Measurements from ENCODE around the gene ITSN2. TPM values are rescaled to one million over a fixed set of nuclear protein-coding genes. Genes with fewer than 3 reads are reported as not detected.

Gene ITSN2
- total RNA-seq, 4 donors from 2014 or later: 32.8 to 58.0 (median 41.4) TPM

- Histone ChIP-seq H3K4me3 (no peak overlapping the region), H3K4me1 (peaks cover 3 to 40% (median 18%) of the 10 kb centered on the region in 4 donors), H3K36me3 (no peaks in the 10 kb centered on the region), H3K27ac (no peak overlapping the region), H3K9me3 (no peaks in the 10 kb centered on the region), H3K27me3 (no peaks in the 10 kb centered on the region)
- DNase-seq: no peak
- intact Hi-C loops (cut with DNase I; ENCODE audit: low total_unique reads) (no loop called here), in situ Hi-C loops (cut with MboI; ENCODE audit: low pct_ligation_motif_present in 1 of 4, low pct_unique_long_range_greater_than_20kb in 1 of 4, low sequenced_read_pairs in 3 of 4) (no loop called here)
- TF ChIP-seq, protein P1, sequence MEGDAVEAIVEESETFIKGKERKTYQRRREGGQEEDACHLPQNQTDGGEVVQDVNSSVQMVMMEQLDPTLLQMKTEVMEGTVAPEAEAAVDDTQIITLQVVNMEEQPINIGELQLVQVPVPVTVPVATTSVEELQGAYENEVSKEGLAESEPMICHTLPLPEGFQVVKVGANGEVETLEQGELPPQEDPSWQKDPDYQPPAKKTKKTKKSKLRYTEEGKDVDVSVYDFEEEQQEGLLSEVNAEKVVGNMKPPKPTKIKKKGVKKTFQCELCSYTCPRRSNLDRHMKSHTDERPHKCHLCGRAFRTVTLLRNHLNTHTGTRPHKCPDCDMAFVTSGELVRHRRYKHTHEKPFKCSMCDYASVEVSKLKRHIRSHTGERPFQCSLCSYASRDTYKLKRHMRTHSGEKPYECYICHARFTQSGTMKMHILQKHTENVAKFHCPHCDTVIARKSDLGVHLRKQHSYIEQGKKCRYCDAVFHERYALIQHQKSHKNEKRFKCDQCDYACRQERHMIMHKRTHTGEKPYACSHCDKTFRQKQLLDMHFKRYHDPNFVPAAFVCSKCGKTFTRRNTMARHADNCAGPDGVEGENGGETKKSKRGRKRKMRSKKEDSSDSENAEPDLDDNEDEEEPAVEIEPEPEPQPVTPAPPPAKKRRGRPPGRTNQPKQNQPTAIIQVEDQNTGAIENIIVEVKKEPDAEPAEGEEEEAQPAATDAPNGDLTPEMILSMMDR (IDR thresholded peaks at IDR 0.05): no peak
- TF ChIP-seq POLR2AphosphoS5 (IDR thresholded peaks at IDR 0.05) (no peak), POLR2A (IDR thresholded peaks at IDR 0.05) (no peak), EP300 (IDR thresholded peaks at IDR 0.05; ENCODE audit: low read depth) (no peak)
These were observed 7.7 kb downstream of the ITSN2 start for GRCh38 chr2:24352664-24353063.

DNA sequence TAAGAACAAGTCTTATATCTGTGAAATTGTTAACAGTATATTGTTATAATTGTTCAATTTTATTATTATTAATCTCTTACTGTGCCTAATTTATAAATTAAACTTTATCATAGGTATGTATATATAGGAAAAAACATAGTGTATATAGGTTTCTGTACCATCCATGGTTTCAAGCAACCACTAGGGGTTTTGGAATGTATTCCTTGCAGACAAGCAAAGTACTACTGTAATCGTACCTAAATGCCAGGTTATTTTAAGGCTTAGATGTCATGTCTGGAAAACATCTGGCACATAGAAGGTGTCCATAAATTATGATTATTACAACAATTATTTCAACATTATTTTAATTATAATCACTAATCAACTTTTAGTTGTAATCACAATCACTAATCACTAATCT, 8.4 kb downstream of the ITSN2 start:
- TF ChIP-seq, protein P1 (IDR thresholded peaks at IDR 0.05): no peak
- TF ChIP-seq POLR2AphosphoS5 (IDR thresholded peaks at IDR 0.05): no peak
- TF ChIP-seq EP300 (IDR thresholded peaks at IDR 0.05; ENCODE audit: low read depth): no peak
- no peak for TF ChIP-seq POLR2A (IDR thresholded peaks at IDR 0.05)
- Histone ChIP-seq H3K27me3 (no peaks in the 10 kb centered on the region), H3K4me3 (no peak overlapping the region), H3K9me3 (no peaks in the 10 kb centered on the region), H3K36me3 (no peaks in the 10 kb centered on the region), H3K4me1 (peaks cover 3 to 40% (median 18%) of the 10 kb centered on the region in 4 donors), H3K27ac (no peak overlapping the region)
- DNase-seq: no peak
- in situ Hi-C loops (cut with MboI; ENCODE audit: low pct_ligation_motif_present in 1 of 4, low pct_unique_long_range_greater_than_20kb in 1 of 4, low sequenced_read_pairs in 3 of 4) (no loop called here), intact Hi-C loops (cut with DNase I; ENCODE audit: low total_unique reads) (no loop called here)
- WGBS, 2 donors (ENCODE audit: low coverage in 1 of 2): 55 to 71% methylated on average over 1 of the region's 1 CpG

DNA sequence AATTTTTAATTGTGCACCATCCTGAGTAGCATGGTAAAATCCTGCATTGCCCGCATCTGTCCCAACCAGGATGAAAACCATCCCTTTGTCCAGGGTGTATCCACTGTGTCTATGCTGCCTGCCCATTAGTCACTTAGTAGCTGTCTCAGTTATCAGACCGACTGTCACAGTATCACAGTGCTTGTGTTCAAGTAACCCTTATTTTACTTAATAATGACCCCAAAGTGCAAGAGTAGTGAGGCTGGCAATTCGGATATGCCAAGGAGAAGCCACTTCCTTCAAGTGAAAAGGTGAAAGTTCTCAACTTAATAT, 8.8 kb downstream of the ITSN2 start:
- Histone ChIP-seq H3K4me1 (peaks cover 3 to 40% (median 18%) of the 10 kb centered on the region in 4 donors), H3K4me3 (no peak overlapping the region), H3K36me3 (no peaks in the 10 kb centered on the region), H3K27ac (no peak overlapping the region), H3K9me3 (no peaks in the 10 kb centered on the region), H3K27me3 (no peaks in the 10 kb centered on the region)
- in situ Hi-C loops (cut with MboI; ENCODE audit: low pct_ligation_motif_present in 1 of 4, low pct_unique_long_range_greater_than_20kb in 1 of 4, low sequenced_read_pairs in 3 of 4): no loop called here
- intact Hi-C loops (cut with DNase I; ENCODE audit: low total_unique reads): no loop called here
- TF ChIP-seq POLR2A (IDR thresholded peaks at IDR 0.05) (no peak), POLR2AphosphoS5 (IDR thresholded peaks at IDR 0.05) (no peak), EP300 (IDR thresholded peaks at IDR 0.05; ENCODE audit: low read depth) (no peak)
- TF ChIP-seq, protein P1 (IDR thresholded peaks at IDR 0.05): no peak
- WGBS, 2 donors (ENCODE audit: low coverage in 1 of 2): 68 to 82% methylated on average over 2 to 3 of the region's 3 CpGs
- DNase-seq: no peak

- Histone ChIP-seq H3K27ac (no peak overlapping the region), H3K27me3 (no peaks in the 10 kb centered on the region), H3K4me3 (no peak overlapping the region), H3K9me3 (no peaks in the 10 kb centered on the region), H3K4me1 (peaks cover 3 to 46% (median 18%) of the 10 kb centered on the region in 4 donors), H3K36me3 (no peaks in the 10 kb centered on the region)
- intact Hi-C loops (cut with DNase I; ENCODE audit: low total_unique reads) (no loop called here), in situ Hi-C loops (cut with MboI; ENCODE audit: low pct_ligation_motif_present in 1 of 4, low pct_unique_long_range_greater_than_20kb in 1 of 4, low sequenced_read_pairs in 3 of 4) (no loop called here)
- DNase-seq: no peak
- 85 to 91% methylated on average over 3 to 7 of the region's 7 CpGs for WGBS, 2 donors (ENCODE audit: low coverage in 1 of 2)
- TF ChIP-seq POLR2A (IDR thresholded peaks at IDR 0.05) (no peak), EP300 (IDR thresholded peaks at IDR 0.05; ENCODE audit: low read depth) (no peak), POLR2AphosphoS5 (IDR thresholded peaks at IDR 0.05) (no peak)
- TF ChIP-seq, protein P1 (IDR thresholded peaks at IDR 0.05): no peak
These were observed 9.3 kb downstream of the ITSN2 start for GRCh38 chr2:24350826-24351626.

Data from transverse colon (tissue), 4 donors.